GM18907 (cell line): ENCODE data around the gene PTPRM.
"Not testable (repeated sequence)": the region's sequence is repeated elsewhere in the genome, so short reads cannot be mapped to it uniquely, and the experiment has no call there.

Source experiments
- ATAC-seq: cut with Tn5 transposase; IDR thresholded peaks from one replicate; pipeline ENCODE4 v1.9.1; 2021; ENCODE audit warnings: mild to moderate bottlenecking, moderate library complexity; ENCODE audit not compliant: unreplicated experiment

PTPRM gene

DNA sequence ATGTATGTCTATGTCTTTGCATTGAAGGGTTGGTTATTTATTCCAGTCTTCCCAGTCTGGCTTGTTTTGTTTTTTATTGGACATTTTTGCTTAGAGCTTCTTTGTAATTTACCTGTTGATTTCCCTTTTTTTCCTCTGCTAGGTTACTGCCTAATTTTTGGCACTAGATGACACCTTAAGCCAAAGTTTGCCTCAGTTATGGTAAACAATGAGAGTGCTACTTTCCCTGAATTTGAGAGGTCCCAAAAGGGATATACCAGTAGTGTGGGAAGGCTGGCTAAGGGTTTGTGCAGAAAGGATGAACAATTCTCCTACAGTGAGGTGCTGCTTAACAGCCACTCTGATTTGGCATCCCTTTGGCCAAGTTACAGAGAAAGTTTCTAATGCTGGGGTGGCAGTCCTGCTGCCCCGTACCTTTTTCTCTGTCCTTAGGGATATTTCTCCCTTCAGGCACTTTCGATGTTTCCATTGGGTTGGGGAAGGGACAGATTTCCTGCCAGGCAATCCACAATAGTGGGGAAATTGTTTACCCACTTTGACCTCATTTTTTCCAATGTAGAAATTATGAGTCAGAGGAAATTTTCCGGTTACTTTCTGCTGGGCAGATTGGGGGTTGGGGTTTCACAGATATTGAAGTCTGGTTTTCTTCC, 354.9 kb downstream of the PTPRM start:
- no peak for ATAC-seq

DNA sequence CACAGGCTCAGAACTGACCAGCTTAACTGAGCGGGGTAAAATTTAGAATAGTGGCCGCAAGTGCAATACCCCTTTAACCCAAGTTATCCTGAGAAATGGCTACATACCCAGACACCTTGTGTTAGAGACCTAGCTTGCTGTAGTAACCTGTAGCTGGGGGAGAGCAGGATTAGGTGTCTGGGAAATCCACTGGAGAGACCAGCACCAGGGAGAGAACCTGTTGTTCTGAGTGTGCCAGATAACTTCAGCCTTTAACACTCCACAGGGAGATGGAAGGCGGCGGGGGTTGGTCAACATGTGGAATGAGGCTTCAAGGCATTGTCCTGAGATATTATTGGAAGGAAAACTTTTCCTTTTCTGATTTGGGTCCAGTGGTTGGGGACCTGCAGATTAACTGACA, 356.0 kb downstream of the PTPRM start:
- ATAC-seq = no peak

DNA sequence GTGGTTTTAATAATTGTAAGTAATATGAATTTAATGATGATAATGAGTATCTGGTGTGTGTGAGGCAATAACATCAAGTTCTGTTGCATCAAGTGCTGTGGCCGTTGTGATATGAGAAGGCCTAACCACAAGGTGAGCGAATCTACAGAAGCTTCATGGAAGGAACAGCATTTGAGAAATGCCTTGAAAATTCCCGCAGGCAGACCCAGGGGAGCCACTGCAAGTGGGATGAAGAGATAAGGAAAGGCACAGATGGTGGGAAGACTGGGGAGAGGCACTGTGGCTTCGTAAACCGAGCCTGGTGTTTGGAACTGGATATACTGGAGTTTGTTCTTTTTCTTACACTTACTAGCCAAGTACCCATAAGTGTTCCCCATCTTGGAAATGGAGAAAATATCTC, 357.5 kb downstream of the PTPRM start:
- no peak for ATAC-seq

DNA sequence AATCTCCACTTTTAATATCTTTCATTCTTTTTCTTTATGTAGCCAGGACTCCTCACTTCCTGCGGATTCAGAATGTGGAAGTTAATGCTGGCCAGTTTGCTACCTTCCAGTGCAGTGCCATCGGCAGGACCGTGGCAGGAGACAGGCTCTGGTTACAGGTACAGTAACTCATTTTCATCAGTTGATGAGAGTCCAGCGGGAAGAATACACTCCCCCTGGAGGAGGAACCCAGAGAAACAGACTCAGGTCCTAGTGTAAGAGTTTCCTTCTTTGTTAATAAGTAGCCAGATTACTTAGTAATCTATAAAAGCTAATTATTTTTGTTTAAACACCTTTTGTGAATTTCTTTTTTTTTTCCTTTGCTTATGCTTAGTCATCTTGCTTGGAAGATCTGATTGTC, 359.4 kb downstream of the PTPRM start:
- ATAC-seq = no peak

DNA sequence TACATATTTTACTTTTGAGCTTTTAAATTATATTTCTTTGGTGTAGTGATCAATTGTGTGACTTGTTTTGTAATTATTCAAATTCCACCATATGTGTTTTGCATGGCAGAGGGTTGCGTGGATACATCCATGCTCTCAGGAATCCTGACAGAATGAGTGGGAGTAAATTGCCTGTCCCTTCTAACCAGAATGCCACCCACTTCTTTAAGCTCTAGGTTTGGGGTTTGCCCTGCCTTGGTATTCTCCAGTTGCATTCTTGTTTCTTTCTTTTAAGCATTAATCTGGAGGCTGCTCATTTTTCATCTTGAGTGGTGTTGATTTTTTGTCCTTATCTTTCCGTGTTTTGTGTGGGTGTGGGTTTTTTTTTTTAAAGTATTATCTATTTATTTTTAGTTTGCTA, 360.0 kb downstream of the PTPRM start:
- no peak for ATAC-seq

DNA sequence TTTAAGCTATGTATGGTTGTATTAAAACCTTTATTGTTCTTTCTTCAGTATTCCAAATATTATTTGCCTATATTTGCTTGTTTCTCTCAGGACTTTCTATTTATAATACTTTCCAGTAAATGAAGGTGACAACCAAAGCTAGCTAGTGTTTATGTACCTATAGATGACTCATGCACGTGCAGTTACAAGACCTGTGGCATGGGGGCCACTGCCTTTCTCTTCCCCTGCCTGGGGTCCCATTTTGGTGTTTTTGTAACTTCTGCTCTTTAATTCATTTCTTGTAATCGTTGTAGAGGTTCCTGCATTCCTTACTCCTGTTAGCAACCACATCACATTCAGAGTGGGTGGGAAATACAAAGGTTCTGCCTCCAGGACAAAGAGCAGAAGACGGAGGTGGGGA, 364.6 kb downstream of the PTPRM start:
- ATAC-seq = no peak

DNA sequence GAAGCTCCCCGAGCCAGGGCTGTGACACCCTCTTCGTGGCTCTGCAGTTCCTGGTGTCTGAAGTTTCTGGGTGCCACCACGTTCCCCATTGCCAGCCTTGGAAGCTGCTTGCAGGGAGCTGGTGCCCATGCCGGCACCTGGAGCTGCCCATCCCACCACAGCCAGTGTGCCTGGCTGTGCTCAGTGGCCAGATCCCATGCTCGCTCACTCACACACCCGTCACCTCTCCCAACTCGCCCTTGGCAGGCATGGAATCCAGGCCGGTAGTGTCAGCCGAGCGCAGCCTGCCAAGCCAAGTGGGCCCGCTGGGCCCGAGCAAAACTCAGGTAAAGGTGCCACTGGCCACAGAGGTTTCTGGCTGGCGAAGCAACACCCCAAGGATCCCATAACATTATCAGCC, 370.2 kb downstream of the PTPRM start:
- no peak for ATAC-seq

DNA sequence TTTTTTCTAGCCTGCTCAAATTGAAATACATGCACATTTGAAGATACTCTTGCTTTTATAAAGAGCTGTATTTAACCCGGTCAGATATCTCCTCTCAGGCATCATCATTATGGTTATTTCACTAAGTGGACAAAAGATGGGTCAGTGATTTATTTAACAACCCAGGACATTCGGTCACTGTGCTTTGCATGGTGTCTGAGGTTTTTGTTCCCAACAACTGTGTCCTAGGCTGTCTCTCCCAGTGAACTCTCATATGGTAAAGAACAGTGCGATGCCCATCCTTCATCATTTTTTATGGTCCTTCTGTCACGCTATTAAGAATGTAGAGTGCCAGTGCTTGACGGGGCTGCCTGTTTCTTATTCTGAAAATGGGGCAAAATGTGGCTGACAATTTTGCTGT, 372.4 kb downstream of the PTPRM start:
- no peak for ATAC-seq

DNA sequence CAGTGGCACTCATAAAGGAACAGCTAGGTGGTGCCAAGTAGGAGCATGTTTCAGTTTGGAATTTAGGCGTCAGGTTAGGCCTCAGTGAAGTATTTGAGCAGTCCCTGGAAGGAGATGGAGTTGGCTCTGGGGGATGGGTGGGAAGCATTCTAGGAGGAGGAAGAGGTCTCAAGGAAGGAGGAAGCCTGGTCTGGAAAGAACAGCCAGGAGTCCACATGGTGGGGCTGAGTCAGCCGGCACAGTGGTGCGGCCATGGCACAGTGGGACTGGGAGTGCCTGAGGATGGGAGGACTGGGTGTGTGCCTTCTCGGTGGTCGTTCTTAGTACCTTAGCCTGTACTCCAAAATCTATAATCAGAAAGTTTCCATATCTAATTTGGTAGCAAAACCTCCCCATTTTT, 373.3 kb downstream of the PTPRM start:
- ATAC-seq = no peak

DNA sequence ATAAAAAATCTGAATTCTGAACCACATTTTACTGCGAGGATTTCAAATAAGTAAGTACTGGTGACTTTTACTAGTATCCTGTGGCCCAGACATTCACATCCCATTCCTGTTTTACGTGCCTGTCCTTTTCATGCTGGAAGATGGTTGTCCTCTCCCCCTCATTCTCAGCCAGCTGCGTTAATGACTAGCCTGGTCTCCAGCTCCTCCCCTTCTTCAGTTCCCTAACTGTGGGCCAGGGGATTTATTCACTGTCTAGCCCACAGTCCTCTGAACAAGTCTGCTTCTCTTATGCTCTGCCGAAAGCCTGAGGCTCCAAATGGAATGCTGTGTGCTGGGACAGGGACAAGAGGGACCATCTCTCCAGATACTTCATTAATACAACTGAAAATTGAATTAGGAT, 373.9 kb downstream of the PTPRM start:
- ATAC-seq = no peak

DNA sequence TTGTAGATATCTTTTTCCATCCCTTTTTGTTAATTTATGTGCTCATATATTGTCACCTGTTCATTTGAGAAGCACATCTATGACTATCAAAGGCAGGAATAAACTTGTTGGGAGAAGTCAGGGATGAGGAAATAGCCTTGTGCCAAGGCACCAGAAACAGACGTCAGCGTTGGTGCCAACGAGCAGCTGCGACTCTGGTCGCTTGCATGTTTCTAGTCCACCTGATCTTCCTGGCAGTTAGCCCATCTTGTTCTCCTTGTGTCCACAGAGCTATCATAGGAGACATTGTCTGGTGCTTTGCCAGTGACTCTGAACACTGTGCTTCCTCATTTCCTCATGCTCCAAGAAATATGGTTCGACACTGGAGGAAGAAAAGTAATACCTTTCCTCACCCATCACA, 374.4 kb downstream of the PTPRM start:
- ATAC-seq = no peak

DNA sequence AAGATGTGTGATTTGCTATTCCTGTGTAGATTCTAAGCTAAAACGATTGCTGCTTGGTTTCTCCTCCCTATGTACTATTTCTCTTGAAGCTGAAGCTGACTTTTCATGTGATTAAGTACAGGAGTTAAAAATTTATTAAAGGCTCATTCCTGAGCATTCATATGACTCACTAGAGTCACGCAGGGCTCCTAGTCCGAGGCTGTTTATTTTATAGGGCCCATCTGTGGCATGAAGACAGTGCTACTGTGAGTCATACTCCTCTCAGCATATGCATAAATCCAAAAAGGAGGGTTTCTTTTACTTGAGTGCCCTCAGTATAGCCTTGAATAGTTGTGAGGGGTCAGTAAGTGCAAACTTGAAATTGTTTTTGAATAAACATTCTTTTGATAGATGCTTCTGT, 378.8 kb downstream of the PTPRM start:
- ATAC-seq = no peak

DNA sequence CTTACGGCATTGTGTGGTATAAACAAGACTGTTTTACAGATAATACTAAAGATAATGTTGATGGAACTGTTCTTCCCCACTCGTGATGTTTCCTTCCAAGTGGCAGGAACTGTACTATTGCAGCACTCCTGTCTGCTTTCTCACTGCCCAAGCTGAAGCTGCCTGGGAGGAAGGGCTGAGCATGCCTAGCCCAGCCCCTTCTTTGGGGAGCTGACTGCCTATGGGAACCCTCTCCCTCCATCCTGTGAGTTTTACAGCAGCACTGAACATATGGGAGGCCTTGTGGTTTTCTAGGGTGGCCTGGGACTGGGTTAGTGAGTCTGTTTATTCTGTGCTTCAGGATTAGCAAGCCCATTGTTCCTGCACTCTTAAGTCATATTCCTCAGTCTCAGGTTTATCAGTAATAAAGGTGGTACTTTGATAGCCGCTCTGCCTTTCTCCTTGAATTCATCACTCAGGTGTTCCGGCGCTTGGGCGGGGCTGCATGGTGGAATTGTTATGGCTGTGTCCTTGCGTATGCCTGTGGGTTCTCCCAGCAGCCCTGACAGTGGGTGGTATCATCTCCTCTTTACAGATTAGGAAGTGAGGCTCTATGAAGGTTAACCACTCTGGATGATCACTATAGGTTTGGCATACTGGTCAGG, 379.7 kb downstream of the PTPRM start:
- no peak for ATAC-seq

DNA sequence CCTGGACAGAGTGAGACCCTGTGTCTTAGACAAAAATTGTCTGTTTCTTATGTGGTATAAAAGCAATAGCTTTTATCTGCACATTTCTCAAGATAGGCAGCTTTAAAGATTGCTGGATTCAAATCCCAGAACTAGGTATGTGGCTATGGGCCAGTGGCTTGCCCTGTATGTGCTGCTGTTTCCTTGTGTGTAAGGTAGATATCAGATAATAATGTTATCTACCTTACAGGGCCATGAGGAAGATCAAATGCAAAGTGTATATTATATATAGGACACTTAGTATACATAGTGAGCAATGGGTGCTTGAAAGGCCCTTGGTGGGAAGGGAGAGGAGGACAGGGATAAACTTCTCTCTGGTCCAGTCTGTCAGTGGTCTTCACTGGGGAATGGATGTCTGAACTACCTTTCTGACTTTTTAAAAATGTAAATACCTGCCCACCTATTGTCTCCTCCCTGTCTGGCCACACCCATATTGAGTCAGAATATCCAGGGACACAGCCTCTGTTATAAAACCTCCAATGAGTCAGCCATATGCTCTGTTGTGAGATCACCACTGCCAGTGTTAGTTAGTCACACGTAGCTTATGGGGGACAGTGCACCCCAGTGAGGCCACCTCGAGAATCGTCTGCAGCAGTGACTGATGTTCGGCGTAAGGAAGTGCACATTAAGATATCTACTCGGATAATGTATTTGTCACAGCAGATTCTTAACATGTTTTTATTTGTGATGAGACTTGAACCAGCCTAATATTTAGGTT, 383.4 kb downstream of the PTPRM start:
- ATAC-seq = no peak

DNA sequence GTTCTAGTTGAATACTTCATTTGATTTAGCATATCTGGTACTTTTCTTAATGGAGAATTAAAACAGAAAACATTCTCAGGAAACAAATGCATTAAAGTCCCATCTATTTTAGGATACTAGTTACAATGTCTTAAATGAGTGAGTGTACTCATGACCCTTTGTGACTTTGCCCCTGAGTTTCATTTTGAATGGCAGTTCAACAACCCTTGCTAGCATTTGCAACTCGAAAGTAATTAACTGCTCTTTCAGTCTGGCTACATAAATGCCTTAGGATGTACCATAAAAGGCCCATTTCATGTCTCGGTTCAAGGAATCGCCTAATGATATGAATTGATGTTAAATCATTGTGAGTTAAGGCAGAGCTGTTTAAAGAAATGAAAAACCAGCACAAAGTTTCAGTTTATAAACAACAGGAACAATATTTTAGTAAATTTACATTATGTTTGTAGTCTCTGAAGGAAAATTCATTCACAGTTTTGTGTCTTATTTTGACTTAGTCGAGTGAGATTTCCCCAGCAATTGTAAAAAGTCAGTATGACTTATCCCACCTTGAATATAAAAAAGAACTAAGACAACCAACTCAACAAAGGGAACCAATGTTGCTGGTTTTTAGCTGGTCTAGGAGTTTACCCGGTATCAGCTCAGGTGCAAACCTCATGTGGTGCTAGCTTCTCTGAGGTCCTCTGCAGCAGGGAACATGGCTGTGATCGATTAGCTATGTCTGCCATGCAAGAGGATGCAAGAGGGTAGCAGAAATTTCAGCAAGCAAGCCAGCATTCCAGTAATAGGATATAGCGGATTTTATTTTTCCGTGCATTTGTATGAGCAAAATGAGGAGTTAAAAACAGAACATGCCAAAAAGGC, 386.2 kb downstream of the PTPRM start:
- ATAC-seq = peak; percentile 93

DNA sequence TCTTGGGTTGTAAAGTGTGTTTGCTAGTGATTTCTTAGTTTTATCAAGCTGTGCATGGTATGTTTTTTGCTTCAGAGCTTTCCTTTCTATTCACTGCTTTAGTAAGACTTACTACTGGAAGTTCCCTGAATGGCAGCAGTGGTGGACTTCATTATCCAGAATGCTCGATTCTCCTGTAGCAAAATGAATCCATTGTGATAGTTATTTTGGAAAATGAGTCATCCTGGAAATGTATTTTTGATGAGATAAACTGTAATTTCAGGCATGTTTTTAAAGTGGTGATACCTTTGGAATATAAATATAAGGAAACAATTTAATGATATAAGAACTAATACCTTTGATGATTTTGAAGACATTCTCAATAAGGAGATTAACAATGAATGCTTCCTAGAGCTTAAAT, 387.1 kb downstream of the PTPRM start:
- no peak for ATAC-seq

DNA sequence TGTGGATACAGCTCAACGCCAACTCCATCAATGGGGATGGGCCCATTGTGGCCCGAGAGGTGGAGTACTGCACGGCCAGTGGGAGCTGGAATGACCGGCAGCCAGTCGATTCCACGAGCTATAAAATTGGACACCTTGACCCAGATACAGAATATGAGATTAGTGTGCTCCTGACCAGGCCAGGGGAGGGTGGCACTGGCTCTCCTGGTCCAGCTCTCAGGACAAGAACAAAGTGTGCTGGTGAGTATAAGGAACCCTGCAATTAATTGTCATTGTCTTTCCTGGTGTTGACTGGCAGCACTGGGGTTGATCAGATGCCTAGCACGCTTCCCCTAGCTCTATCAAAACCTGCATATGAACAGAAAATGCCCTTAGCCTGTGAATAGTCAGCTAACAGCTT, 388.1 kb downstream of the PTPRM start:
- ATAC-seq = no peak

DNA sequence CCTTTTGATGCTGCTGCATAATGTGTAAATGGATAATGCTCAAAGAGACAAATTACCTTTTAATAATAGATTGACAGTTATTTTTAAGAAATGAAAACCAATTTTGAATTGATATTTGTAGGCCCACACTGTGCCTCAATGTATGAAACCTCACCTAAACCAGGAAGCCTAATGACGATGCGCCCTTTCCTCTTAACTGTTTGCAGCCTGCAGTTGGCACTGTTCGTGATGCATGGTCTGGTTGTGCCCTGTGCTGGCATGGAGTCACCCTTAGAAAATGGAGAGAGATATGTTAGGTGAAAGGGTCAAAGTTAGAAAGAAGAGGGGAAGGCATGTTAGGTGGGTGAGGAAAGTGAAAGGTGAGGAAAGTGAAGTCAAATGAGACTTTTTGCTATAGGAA, 390.2 kb downstream of the PTPRM start:
- no peak for ATAC-seq

DNA sequence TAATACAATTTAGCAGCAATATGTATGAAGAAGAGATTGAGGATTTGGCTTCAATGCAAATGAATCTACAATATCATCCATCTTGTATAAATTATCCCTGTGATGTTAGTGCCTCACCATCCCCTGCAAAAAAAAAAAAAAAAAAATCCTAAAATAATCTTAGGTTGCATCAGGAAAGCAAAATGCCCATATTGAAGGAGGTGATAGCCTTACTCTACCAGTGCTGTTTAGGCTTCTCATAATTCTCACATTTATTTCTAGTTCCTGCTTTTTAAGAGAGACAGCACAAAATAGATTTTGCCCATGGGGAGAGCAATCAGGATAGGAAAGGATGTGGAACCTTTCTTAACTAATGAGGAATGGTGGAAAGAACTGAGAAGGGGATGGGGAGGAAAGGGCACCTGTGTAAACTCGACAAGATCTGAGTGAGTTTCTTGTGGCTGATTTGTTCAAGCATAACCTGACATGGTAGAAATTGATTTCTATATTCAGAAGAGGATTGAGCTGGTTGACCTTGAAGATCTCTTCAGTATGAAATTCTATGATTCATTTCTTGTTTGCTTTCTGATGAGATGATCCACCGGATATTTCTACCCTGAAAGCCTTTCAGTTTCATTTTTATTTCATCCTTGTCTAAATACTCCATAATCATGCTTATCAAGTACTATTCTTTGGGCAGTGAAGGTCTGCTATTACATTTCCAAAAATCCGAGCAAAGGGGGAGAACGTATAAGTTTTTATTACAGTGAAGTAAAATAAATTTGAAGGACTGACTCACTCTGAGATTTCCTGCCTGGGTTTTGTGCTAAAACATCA, 391.2 kb downstream of the PTPRM start:
- ATAC-seq = no peak

DNA sequence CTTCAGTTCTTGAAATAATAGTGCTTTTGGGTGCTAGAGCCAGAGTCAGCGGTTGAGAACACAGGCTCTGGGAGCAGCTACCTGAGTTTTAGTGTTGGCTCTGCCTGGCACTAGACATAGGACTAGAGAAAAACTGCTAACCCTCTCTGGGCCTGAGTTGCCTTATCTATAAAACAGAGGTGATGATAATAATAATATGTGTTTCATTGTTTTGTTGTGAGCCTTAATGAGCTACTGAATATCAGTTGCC, 391.7 kb downstream of the PTPRM start:
- no peak for ATAC-seq

DNA sequence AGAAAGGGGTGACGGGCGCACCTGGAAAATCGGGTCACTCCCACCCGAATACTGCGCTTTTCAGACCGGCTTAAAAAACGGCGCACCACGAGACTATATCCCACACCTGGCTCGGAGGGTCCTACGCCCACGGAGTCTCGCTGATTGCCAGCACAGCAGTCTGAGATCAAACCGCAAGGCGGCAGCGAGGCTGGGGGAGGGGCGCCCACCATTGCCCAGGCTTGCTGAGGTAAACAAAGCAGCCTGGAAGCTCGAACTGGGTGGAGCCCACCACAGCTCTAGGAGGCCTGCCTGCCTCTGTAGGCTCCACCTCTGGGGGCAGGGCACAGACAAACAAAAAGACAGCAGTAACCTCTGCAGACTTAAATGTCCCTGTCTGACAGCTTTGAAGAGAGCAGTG, 399.6 kb downstream of the PTPRM start:
- not testable (repeated sequence) for ATAC-seq
